ENCODE data around the gene SLC25A41. TPM values are rescaled to one million over a fixed set of nuclear protein-coding genes. Genes with fewer than 3 reads are reported as not detected.
"Not testable (repeated sequence)": the region's sequence is repeated elsewhere in the genome, so short reads cannot be mapped to it uniquely, and the experiment has no call there.

The SLC25A41 gene
- total and polyA plus RNA-seq, 4 experiments from 2014 or later: not detected

DNA sequence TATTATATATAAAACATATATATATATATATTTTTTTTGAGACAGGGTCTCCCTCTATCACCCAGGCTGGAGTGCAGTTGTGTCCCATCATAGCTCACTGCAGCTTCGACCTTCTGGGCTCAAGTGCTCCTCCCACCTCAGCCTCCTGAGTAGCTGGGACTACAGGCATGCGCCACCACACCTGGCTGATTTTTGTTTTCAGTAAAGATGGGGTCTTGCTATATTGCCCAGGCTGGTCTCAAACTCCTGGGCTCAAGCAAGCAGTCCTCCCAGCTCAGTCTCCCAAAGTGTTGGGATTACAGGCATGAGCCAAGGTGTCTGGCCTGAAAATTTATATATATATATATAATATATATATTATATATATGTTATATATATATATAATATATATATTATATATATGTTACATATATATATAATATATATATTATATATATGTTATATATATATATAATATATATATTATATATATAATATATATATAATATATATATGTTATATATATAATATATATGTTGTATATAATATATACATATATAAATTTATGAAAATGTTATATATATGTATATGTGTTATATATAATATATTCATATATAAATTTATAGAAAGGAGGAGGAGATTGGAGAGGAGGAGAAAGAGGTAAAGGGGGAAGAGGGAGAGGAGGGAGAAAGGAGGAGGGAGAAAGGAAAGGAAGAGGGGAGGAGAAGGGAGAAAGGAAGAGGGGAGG is 4.7 kb downstream of the SLC25A41 start:
- DNase-seq; H3K27ac ChIP-seq (ENCODE audit: low read depth, low read length); H3K27me3 Mint-ChIP-seq; H3K4me3 ChIP-seq (ENCODE audit: low read length in 2 of 2); CTCF ChIA-PET (ENCODE audit: partially characterized antibody); POLR2A ChIA-PET (ENCODE audit: partially characterized antibody); H3K36me3 ChIP-seq (ENCODE audit: insufficient read depth, low read length); H3K4me3 Mint-ChIP-seq; H3K9me3 ChIP-seq (ENCODE audit: control insufficient read depth in 1 of 2, low read length in 2 of 2); H3K9me3 Mint-ChIP-seq; H3K27me3 ChIP-seq (ENCODE audit: insufficient read depth, low read length); H3K27ac Mint-ChIP-seq; H3K36me3 Mint-ChIP-seq: not testable (repeated sequence)
- H3K4me1 ChIP-seq (ENCODE audit: insufficient read depth, low read length): peaks cover 17% of the 10 kb centered on the region
- intact Hi-C loops (cut with micrococcal nuclease): loop anchor here (10.0 kb wide), 1 partner anchor 76 kb away; the partner anchor contains the start of gene TUBB4A
- H3K4me1 Mint-ChIP-seq: peaks cover 4 to 14% (median 10%) of the 10 kb centered on the region in 4 donors

DNA sequence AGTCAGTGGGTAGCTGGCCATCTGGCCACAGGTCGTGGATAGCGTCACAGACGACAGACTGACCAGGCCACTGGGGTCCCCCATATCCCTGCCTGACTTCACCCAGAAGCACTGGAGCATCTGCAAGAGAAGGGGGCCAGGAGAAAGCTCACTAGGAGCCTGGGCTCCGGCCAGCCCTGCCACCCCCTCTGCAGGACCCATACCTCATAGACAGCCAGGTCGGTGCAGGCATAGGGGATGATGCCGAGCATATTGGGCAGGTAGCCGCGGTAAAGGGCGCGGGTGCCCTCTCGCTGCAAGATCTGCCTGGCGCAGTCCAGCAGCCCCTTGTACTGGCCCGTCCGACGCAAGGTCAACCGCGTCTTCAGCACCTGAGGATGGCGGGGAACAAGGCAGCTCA is 6.4 kb downstream of the SLC25A41 start:
- no peak for DNase-seq
- Histone ChIP-seq H3K27me3 (ENCODE audit: insufficient read depth, low read length) (no peaks in the 10 kb centered on the region), H3K4me1 (ENCODE audit: insufficient read depth, low read length) (peaks cover 34% of the 10 kb centered on the region), H3K9me3 (ENCODE audit: control insufficient read depth in 1 of 2, low read length in 2 of 2) (no peaks in the 10 kb centered on the region), H3K36me3 (ENCODE audit: insufficient read depth, low read length) (peaks cover 4% of the 10 kb centered on the region), H3K4me3 (ENCODE audit: low read length in 2 of 2) (no peak overlapping the region), H3K27ac (ENCODE audit: low read depth, low read length) (no peak overlapping the region)
- Mint-ChIP-seq H3K27ac (no peak overlapping the region), H3K36me3 (peaks cover 0 to 15% of the 10 kb centered on the region in 2 donors), H3K9me3 (peaks cover 0 to 2% (median 0%) of the 10 kb centered on the region in 8 donors), H3K4me1 (peaks cover 13 to 31% (median 25%) of the 10 kb centered on the region in 4 donors), H3K4me3 (no peak overlapping the region), H3K27me3 (no peaks in the 10 kb centered on the region)
- ChIA-PET POLR2A (ENCODE audit: partially characterized antibody) (no interaction called here), CTCF (ENCODE audit: partially characterized antibody) (no interaction called here)
- intact Hi-C loops (cut with micrococcal nuclease): loop anchor here (10.0 kb wide), 1 partner anchor 78 kb away; the partner anchor contains the start of gene TUBB4A

DNA sequence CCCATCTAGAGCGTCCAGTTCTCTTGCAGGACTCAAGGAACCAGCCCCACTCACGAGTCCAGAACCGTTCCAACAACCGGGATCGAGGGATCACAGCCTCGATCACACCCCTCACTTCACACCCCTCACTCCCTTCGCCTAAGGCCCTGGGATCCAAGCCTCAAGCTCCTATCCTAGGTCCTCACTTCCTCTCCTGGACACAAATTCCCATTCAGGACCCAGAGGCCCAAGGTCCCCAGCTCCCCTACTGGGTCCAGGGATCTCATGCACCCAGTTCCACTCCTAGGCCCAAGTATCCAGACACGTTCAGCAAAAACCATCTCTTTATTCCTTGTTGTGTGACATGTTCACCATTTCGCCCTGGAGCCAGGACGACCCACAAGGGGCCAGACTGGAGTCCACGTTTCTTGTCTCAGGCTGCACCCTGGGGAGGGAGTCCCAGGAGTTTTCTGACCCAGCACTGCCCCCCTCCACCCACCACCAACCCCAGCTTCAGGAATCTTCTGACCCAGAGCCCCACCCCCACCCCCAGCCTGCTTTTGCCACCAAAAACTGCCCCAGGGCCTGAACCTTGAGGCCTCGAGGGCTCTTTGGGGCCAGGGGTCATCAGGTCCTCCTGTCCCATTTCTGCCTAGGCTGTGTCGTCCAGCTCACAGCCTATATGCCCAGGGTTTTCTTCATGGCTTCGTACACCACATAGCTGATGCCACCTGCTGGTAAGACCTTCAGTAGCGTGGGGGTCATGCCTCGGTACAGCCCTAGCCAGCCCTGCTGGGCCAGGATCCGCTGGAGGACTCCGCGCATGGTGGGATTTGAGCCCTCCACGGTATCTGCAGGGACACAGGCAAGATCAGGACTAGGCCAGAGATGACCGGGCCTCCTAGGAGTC is 7.6 kb downstream of the SLC25A41 start:
- Mint-ChIP-seq H3K36me3 (peaks cover 1 to 22% of the 10 kb centered on the region in 2 donors), H3K9me3 (peaks cover 0 to 2% (median 0%) of the 10 kb centered on the region in 8 donors), H3K4me3 (peak overlapping the region; percentile 64 to 88 (median 79)), H3K4me1 (peaks cover 16 to 37% (median 29%) of the 10 kb centered on the region in 4 donors), H3K27ac (peak overlapping the region; percentile 81 to 99 (median 94)), H3K27me3 (no peaks in the 10 kb centered on the region)
- Histone ChIP-seq H3K36me3 (ENCODE audit: insufficient read depth, low read length) (peaks cover 16% of the 10 kb centered on the region), H3K9me3 (ENCODE audit: control insufficient read depth in 1 of 2, low read length in 2 of 2) (no peaks in the 10 kb centered on the region), H3K27ac (ENCODE audit: low read depth, low read length) (peak overlapping the region; percentile 62), H3K4me1 (ENCODE audit: insufficient read depth, low read length) (peaks cover 42% of the 10 kb centered on the region), H3K4me3 (ENCODE audit: low read length in 2 of 2) (peak overlapping the region in 1 of 2 donors; percentile 33), H3K27me3 (ENCODE audit: insufficient read depth, low read length) (no peaks in the 10 kb centered on the region)
- intact Hi-C loops (cut with micrococcal nuclease): loop anchor here (1.0 to 10.0 kb wide), 5 partner anchors 33 to 79 kb away; partner anchors contain the start of genes CLPP, GTF2F1 and TUBB4A
- ChIA-PET POLR2A (ENCODE audit: partially characterized antibody) (interaction anchor here (0.5 to 3.8 kb wide), 6 partner anchors 33 to 739 kb away, joined by 3 to 30 read pairs (median 23); partner anchors contain the start of genes ALKBH7, CLPP, DENND1C and GTF2F1), CTCF (ENCODE audit: partially characterized antibody) (interaction anchor here (1.0 kb wide), 1 partner anchor 79 kb away, joined by 4 read pairs; no protein-coding TSS in a partner anchor)
- DNase-seq: no peak

DNA sequence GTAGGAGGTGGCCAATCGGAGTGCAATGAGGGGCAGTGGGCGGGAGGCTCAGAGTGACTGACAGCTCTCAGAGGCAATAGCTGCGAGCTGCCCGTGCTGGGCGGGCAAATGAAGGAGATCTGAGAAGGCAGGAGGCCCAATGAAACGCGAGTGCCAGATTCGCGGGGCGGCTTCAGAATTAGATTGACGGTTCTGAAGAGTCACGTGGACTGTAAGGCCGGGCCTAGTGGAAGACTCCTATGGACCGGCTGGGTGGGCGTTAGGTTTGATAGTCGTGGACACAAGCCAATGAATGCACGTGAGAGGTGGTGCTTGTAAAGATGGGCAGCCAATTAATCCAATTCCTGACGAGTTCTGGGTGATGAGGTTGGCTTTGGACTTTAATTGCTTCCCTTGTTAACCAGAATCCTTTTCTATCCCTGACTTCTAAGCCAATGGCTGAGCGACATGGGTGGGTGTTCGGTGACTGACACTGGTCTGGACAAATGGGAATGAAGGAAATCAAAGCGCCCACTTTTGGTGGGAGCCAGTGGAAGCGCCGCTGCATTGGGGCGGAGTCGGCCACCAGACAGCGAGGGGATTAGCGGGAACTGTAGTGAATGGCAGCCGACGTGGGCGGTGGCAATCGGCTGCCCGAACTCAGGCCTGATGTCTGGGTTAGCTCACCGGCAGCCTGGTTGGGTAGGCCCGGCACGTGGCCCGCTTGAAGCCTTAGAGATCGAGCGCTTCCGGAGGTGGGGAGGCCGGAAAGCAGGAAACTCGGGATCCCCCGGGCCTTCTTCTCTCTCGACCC is 8.4 kb downstream of the SLC25A41 start:
- Histone ChIP-seq H3K4me1 (ENCODE audit: insufficient read depth, low read length) (peaks cover 42% of the 10 kb centered on the region), H3K4me3 (ENCODE audit: low read length in 2 of 2) (peak overlapping the region in 1 of 2 donors; percentile 33), H3K27me3 (ENCODE audit: insufficient read depth, low read length) (no peaks in the 10 kb centered on the region), H3K27ac (ENCODE audit: low read depth, low read length) (peak overlapping the region; percentile 62), H3K9me3 (ENCODE audit: control insufficient read depth in 1 of 2, low read length in 2 of 2) (no peaks in the 10 kb centered on the region), H3K36me3 (ENCODE audit: insufficient read depth, low read length) (peaks cover 24% of the 10 kb centered on the region)
- peak overlapping the region; percentile 70 to 88 (median 86) for H3K4me3 Mint-ChIP-seq
- intact Hi-C loops (cut with micrococcal nuclease): loop anchor here (1.0 to 10.0 kb wide), 5 partner anchors 32 to 80 kb away; partner anchors contain the start of genes CLPP, GTF2F1 and TUBB4A
- H3K4me1 Mint-ChIP-seq: peaks cover 16 to 37% (median 29%) of the 10 kb centered on the region in 4 donors
- H3K36me3 Mint-ChIP-seq: peaks cover 8 to 31% of the 10 kb centered on the region in 2 donors
- H3K9me3 Mint-ChIP-seq: peaks cover 0 to 2% (median 0%) of the 10 kb centered on the region in 8 donors
- DNase-seq: peak; percentile 98 to 100 (median 100)
- CTCF ChIA-PET (ENCODE audit: partially characterized antibody): interaction anchor here (1.0 to 1.1 kb wide), 4 partner anchors 80 to 437 kb away, joined by 3 to 4 read pairs (median 3); no protein-coding TSS in a partner anchor
- POLR2A ChIA-PET (ENCODE audit: partially characterized antibody): interaction anchor here (0.5 to 3.8 kb wide), 20 partner anchors 11 to 1519 kb away, joined by 3 to 30 read pairs (median 4); partner anchors contain the start of genes ALKBH7, CLPP, DENND1C and GPR108
- peak overlapping the region; percentile 81 to 99 (median 94) for H3K27ac Mint-ChIP-seq
- no peaks in the 10 kb centered on the region for H3K27me3 Mint-ChIP-seq

DNA sequence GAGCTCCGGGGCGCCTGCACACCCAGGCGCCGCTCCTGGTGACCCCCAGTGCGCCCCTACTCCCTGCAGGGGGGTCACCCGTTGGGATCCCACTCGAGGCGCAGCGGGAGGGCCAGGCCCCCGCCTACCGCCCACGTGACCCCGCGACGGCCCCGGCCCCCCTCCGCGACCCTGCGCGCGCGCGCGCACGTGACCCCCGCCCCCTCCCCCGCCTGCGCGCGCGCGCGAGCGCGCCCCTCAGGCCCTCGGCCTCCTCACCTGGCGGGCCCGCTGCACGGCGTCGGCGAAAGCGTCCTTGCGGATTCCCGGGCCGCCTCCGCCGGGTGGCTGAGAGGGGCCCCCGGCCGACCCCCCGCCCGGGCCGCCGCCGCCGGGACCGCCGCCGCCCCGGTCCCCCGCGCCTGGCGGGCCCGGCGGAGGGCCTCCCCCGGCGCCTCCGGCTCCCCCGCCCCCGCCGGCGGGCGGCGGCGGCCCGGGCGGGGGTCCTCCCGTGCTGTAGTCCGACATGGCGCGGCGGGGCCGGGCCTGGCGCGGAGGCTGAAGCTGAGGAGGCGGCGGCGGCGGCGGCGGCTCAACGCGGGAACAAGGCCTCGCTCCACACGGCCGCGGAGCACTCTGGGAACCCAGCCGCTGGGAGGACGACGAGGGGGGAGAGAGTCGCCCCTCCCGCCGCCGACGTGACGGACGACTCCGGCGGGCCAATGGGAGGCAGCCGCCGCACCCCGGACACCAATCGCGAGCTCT is 9.2 kb downstream of the SLC25A41 start, which contains the start of gene KHSRP:
Gene KHSRP (minus strand): TSS at position 617 of the 744 bp plus-strand sequence. CDS start 110 bp downstream, at position 507.
- H3K4me3 Mint-ChIP-seq: peak within 1 kb of the TSS; percentile 87 to 92 (median 89)
- H3K27me3 Mint-ChIP-seq: no peaks in the 10 kb centered on the region
- H3K4me3 ChIP-seq (ENCODE audit: low read length in 2 of 2): peak within 1 kb of the TSS; percentile 69 to 71
- peaks cover 32% of the 10 kb centered on the region for H3K36me3 ChIP-seq (ENCODE audit: insufficient read depth, low read length)
- H3K9me3 ChIP-seq (ENCODE audit: control insufficient read depth in 1 of 2, low read length in 2 of 2): no peaks in the 10 kb centered on the region
- peak within 1 kb of the TSS; percentile 66 for H3K27ac ChIP-seq (ENCODE audit: low read depth, low read length)
- intact Hi-C loops (cut with micrococcal nuclease): loop anchor here (10.0 kb wide), 1 partner anchor 80 kb away; the partner anchor contains the start of gene TUBB4A
- ChIA-PET CTCF (ENCODE audit: partially characterized antibody) (interaction anchor here (1.0 to 1.1 kb wide), 3 partner anchors 92 to 438 kb away, joined by 3 read pairs; no protein-coding TSS in a partner anchor), POLR2A (ENCODE audit: partially characterized antibody) (interaction anchor here (0.6 to 3.8 kb wide), 20 partner anchors 12 to 1633 kb away, joined by 3 to 30 read pairs (median 4); partner anchors contain the start of genes ALKBH7, CLPP, DENND1C and FEM1A)
- peaks cover 13 to 38% of the 10 kb centered on the region in 2 donors for H3K36me3 Mint-ChIP-seq
- H3K4me1 ChIP-seq (ENCODE audit: insufficient read depth, low read length): peaks cover 39% of the 10 kb centered on the region
- peak within 1 kb of the TSS; percentile 90 to 99 (median 94) for H3K27ac Mint-ChIP-seq
- peaks cover 0 to 2% (median 0%) of the 10 kb centered on the region in 8 donors for H3K9me3 Mint-ChIP-seq
- peak in 2 of 5 donors; percentile 13 to 47 for DNase-seq
- peaks cover 16 to 37% (median 29%) of the 10 kb centered on the region in 4 donors for H3K4me1 Mint-ChIP-seq
- H3K27me3 ChIP-seq (ENCODE audit: insufficient read depth, low read length): no peaks in the 10 kb centered on the region

Measured in CD4-positive, alpha-beta memory T cell (primary cell).